Left lung (tissue), 10 donors: Measurements from ENCODE around the gene ADGRF3. TPM values are rescaled to one million over a fixed set of nuclear protein-coding genes. Genes with fewer than 3 reads are reported as not detected.
"Not testable (repeated sequence)": the region's sequence is repeated elsewhere in the genome, so short reads cannot be mapped to it uniquely, and the experiment has no call there.

Source experiments
- ATAC-seq: fragments of 200-7000 bp; cut with Tn5 transposase; one replicate; pipeline ENCODE4 v1.9.1; 2020; ENCODE audit warnings: moderate library complexity
- DNase-seq, 4 donors: peaks; one replicate each; pipeline ENCODE4 v3.0.0-alpha.2; 2013 to 2020
- H3K27ac ChIP-seq, 2 donors: fragments of 200-600 bp; sonication (generic) in 1 of 2; one replicate each; pipeline versions ENCODE4 v1.5.0 to v1.8.0; 2020 to 2021
- H3K27me3 ChIP-seq, 2 donors: fragments of 200-600 bp; sonication (generic) in 1 of 2; one replicate each; pipeline versions ENCODE4 v1.5.0 to v1.8.0; 2020 to 2021
- H3K36me3 ChIP-seq, 2 donors: fragments of 200-600 bp; sonication (generic) in 1 of 2; one replicate each; pipeline versions ENCODE4 v1.5.0 to v1.8.0; 2020 to 2021
- H3K4me1 ChIP-seq, 2 donors: fragments of 200-600 bp; one replicate each; pipeline ENCODE4 v1.8.0; 2021
- H3K4me3 ChIP-seq, 2 donors: fragments of 200-600 bp; sonication (generic) in 1 of 2; one replicate each; pipeline versions ENCODE4 v1.5.0 to v1.8.0; 2020 to 2021; ENCODE audit warnings: mild to moderate bottlenecking in 1 of 2
- H3K9me3 ChIP-seq, 2 donors: fragments of 200-600 bp; sonication (generic) in 1 of 2; one replicate each; pipeline versions ENCODE4 v1.5.0 to v1.8.0; 2020 to 2021
- intact Hi-C, 2 donors: fragments of 100-400 bp; cut with DNase I; formaldehyde crosslinking; loops; one replicate each; pipeline versions ENCODE4 v1.11.2 to v1.14.2; 2022
- polyA plus RNA-seq, 6 donors: library from polyadenylated mRNA; unstranded; fragments of 120-200 nt; gene quantifications; one replicate each; pipeline ENCODE4 v1.2.1, GENCODE V29; 2013; ENCODE audit not compliant: insufficient read length in 6 of 6
- total RNA-seq, 2 donors: library from RNA; stranded (reverse); fragmentation: NEBNext Ultra II Directional; extraction: Animal tissue kit (Norgen Biotek cat#: 25700); gene quantifications; one replicate each; pipeline ENCODE4 v1.2.1, GENCODE V29; 2021
- TF ChIP-seq, protein P1 (sequence below), 2 donors: fragments of 200-600 bp; sonication (generic) in 1 of 2; IDR thresholded peaks; one replicate each; pipeline versions ENCODE4 v1.5.0 to v1.8.0; 2021; ENCODE audit warnings: antibody characterized with exemption in 2 of 2
- donor health status: DM: no; HTN: yes; CAD: no.
- donor health status: DM: no; HTN: no; CAD: no.

ADGRF3 gene
- total and polyA plus RNA-seq, 8 donors = 0.08 to 2.3 (median 1.5) TPM

DNA sequence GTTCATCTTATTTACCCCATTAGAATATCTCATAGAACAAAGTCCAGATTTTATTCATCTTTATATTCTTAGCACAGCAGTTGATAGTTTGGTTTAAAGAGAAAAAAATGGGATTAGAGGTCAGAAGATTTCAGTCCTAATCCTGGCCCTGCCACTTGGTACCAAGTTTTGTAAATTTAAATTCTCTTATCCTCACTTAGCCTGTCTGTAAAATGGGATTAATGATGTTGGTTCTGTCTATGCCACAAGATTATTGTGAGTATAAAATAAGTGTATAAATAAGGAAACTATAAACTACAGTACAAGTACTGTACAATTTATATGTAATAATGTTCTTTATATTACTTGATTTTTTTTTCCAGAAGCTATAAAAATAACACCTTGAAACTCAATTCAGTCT, 38.0 kb upstream of the ADGRF3 start:
- TF ChIP-seq, protein P1, sequence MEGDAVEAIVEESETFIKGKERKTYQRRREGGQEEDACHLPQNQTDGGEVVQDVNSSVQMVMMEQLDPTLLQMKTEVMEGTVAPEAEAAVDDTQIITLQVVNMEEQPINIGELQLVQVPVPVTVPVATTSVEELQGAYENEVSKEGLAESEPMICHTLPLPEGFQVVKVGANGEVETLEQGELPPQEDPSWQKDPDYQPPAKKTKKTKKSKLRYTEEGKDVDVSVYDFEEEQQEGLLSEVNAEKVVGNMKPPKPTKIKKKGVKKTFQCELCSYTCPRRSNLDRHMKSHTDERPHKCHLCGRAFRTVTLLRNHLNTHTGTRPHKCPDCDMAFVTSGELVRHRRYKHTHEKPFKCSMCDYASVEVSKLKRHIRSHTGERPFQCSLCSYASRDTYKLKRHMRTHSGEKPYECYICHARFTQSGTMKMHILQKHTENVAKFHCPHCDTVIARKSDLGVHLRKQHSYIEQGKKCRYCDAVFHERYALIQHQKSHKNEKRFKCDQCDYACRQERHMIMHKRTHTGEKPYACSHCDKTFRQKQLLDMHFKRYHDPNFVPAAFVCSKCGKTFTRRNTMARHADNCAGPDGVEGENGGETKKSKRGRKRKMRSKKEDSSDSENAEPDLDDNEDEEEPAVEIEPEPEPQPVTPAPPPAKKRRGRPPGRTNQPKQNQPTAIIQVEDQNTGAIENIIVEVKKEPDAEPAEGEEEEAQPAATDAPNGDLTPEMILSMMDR (IDR thresholded peaks at IDR 0.05) = no peak
- H3K27me3 ChIP-seq = no peaks in the 10 kb centered on the region
- intact Hi-C loops = no loop called here
- no peaks in the 10 kb centered on the region for H3K9me3 ChIP-seq
- H3K36me3 ChIP-seq = peaks cover 0 to 51% of the 10 kb centered on the region in 2 donors
- H3K4me1 ChIP-seq = no peaks in the 10 kb centered on the region
- H3K27ac ChIP-seq = no peak overlapping the region
- ATAC-seq (no peak), DNase-seq (no peak)
- no peak overlapping the region for H3K4me3 ChIP-seq

DNA sequence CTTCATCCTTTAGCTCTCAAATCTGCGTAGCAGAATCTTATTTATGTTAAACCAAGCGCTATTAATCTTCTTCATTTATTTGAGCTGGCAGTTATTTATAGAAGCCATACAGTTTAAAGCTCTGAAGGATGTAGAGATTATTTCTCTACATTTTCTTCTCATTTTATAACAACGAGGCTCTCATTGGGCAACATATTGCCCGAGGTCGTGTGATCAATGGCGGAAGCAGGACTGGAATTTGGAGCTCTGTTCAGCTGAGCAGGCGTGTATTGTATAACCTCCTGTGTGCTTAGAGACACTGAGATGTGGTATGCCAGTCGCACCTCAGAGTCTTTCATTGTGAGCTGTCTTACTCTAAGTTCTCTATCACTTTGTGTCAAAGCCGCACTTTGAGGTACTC, 37.6 kb upstream of the ADGRF3 start:
- H3K36me3 ChIP-seq = peaks cover 0 to 47% of the 10 kb centered on the region in 2 donors
- intact Hi-C loops = no loop called here
- DNase-seq (no peak), ATAC-seq (no peak)
- H3K4me3 ChIP-seq = no peak overlapping the region
- no peaks in the 10 kb centered on the region for H3K4me1 ChIP-seq
- H3K27me3 ChIP-seq = no peaks in the 10 kb centered on the region
- no peaks in the 10 kb centered on the region for H3K9me3 ChIP-seq
- H3K27ac ChIP-seq = no peak overlapping the region
- TF ChIP-seq, protein P1 (IDR thresholded peaks at IDR 0.05) = no peak

- TF ChIP-seq, protein P1 (IDR thresholded peaks at IDR 0.05) = no peak
- H3K36me3 ChIP-seq = peaks cover 0 to 50% of the 10 kb centered on the region in 2 donors
- intact Hi-C loops = no loop called here
- no peaks in the 10 kb centered on the region for H3K4me1 ChIP-seq
- H3K4me3 ChIP-seq = no peak overlapping the region
- no peak for DNase-seq
- H3K27ac ChIP-seq = no peak overlapping the region
- no peaks in the 10 kb centered on the region for H3K9me3 ChIP-seq
- H3K27me3 ChIP-seq = no peaks in the 10 kb centered on the region
- ATAC-seq = no peak
Observed at GRCh38 chr2:26382564-26382963, 36.0 kb upstream of the ADGRF3 start.

- ATAC-seq = no peak
- no peak overlapping the region for H3K27ac ChIP-seq
- H3K4me3 ChIP-seq = no peak overlapping the region
- TF ChIP-seq, protein P1 (IDR thresholded peaks at IDR 0.05) = no peak
- intact Hi-C loops = no loop called here
- H3K4me1 ChIP-seq = no peaks in the 10 kb centered on the region
- no peaks in the 10 kb centered on the region for H3K27me3 ChIP-seq
- no peaks in the 10 kb centered on the region for H3K9me3 ChIP-seq
- peaks cover 0 to 42% of the 10 kb centered on the region in 2 donors for H3K36me3 ChIP-seq
- DNase-seq = no peak
Observed at GRCh38 chr2:26380281-26380680, 33.7 kb upstream of the ADGRF3 start.

DNA sequence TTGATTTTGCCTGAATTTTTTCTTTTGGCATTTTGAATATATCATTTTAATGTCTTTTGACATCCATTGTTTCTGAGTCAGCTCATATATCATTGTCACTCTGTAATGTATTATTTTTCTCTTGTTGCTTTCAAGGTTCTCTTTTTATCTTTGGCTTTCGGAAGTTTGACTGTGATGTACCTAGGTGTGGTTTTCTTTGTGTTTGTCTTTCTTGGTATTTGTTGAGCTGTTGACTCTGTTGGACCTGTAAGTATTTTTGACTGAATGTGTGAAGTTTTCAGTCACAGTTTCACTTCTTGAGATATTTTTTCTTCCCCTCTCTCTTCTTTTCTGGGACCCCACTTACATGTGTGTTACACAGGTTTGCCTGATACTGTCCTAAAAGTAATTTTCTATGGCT, 30.2 kb upstream of the ADGRF3 start:
- Histone ChIP-seq H3K9me3 (no peaks in the 10 kb centered on the region), H3K4me3 (no peak overlapping the region), H3K4me1 (no peaks in the 10 kb centered on the region), H3K36me3 (peaks cover 0 to 67% of the 10 kb centered on the region in 2 donors), H3K27me3 (no peaks in the 10 kb centered on the region), H3K27ac (no peak overlapping the region)
- no peak for ATAC-seq
- TF ChIP-seq, protein P1 (IDR thresholded peaks at IDR 0.05) = no peak
- intact Hi-C loops = no loop called here
- DNase-seq = no peak

- H3K36me3 ChIP-seq = peaks cover 0 to 74% of the 10 kb centered on the region in 2 donors
- ATAC-seq, H3K9me3 ChIP-seq, DNase-seq, H3K27me3 ChIP-seq, intact Hi-C loops, H3K4me1 ChIP-seq, H3K27ac ChIP-seq, H3K4me3 ChIP-seq: not testable (repeated sequence)
Observed at GRCh38 chr2:26370909-26371308, 24.3 kb upstream of the ADGRF3 start.

GRCh38 chr2:26369664-26370063, 23.1 kb upstream of the ADGRF3 start:
- H3K27me3 ChIP-seq, H3K4me3 ChIP-seq, H3K4me1 ChIP-seq, DNase-seq, H3K9me3 ChIP-seq, ATAC-seq, intact Hi-C loops, H3K27ac ChIP-seq: not testable (repeated sequence)
- peaks cover 0 to 66% of the 10 kb centered on the region in 2 donors for H3K36me3 ChIP-seq
